Activated CD4-positive, alpha-beta T cell treated with anti-CD3 and anti-CD28 coated beads, Interleukin-2, Interleukin-6, amounts not matched to agents 100 ng/mL and 50 ng/mL, durations not matched to agents 16 hours and 8 hours (primary cell): ENCODE measurements around the gene KCNK17.

Source experiments
- DNase-seq: peaks from one replicate; pipeline ENCODE4 v3.0.0-alpha.2; 2020

Gene KCNK17

DNA sequence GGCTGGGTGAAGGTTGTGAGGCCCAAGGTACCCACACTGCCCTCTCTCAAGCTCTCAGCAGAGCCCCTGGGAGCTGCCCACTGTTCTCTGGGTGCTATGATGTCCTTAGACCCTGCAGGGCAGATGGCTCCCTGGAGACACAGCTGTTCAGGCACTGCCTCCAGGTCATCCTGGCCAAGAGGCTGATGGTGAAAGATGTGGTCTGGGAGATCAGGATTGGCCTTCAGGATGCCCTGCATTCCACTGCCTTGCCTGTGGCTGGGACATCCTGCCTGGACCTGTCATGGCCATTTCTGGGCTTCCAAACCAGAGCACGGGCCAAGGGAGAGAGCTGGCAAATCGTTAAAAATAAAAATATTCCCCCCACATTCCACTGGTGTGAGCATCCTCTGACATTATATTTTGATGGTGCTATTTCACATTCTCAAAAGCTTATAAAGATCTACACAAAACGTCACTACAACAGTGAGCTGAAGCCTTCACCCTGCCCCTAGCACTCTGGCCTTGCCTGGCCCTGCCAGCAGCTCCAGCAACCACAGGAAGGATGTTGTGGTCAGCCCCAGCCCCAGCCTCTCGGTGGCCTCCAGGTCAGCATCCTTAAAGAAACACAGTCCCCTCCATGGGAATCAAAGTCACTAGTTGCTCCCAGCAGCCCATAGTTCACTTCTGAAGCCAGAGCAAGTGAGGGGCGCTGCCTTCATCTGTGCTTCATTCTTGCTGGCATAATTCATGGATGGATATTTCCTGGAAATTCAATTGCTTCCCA, 21.7 kb upstream of the KCNK17 start:
- DNase-seq, result peak; percentile 30

DNA sequence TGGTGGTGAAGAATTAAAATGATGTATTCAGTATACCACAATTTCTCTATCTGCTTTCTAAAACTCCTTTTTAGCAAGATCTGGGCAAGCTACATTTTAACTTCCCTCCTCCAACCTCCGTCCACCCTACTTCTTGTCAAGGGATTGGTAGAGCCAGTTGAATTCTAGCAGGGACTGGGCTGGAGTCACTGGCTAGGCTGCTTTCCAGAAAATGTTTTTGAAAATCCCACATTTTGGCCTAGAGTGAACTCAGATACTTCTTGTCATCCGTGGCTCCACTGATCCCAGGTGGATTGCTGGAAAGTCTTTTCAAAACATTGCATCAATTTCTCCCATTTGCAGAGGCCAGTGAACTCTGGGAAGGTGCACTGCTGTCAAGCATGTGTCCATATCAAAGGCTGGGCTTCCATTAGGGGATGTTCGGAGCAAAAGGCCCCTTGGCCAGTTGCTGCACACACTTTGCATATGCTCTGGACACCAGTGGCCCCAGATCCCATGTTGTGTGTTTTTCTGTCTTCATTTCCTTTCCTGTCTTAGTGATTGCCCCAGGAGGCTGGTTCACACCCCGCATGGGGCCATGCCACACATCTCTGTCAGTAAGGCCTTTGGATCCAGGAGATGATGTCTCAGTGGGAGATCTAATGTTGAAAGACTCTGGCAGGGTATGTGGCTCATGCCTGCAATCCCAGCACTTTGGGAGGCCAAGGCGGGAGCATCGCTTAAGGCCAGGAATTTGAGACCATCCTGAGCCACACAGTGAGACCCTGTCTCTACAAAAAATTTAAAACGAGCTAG, 19.6 kb upstream of the KCNK17 start:
- DNase-seq, result no peak

DNA sequence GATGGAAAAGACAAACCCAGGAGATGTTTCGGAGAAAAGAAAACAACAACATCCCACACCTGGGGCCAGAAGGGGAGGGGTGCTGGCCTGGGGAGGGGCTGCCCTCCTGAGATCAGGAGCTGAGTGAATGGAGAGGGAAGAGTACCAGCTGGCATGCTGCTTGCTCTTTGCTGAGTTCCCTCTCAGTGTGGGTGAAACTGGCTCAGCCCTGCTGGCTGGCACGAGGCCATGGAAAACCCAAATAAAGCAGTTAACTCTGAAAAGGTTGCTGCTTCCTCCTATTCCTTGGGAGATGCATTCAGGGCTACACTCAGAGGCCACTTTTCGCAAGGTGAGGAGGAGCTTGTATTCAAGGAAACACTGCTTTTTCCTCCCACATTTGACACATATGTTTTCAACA, 16.3 kb upstream of the KCNK17 start:
- no peak for DNase-seq

DNA sequence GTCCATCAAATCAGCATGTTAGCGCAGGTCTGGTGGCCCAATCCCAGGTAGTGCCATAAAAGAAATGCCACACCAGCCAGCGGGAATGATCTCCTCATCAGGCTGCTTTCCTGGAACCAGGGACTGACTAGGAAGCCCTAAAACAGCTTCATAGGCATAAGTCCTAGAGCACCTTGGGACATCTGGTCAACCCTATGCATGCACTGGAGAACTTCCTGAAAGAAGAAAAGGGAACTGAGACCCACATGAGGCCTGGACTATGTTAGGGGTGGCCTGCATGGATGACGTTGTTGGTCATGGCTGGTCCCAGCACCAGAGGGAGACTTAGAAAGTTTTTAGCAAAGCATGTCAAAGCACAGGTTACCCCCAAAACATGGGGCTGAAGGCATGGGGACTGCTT, 15.8 kb upstream of the KCNK17 start:
- no peak for DNase-seq

GRCh38 chr6:39328066-39328465, 13.8 kb upstream of the KCNK17 start:
- DNase-seq, result no peak

DNA sequence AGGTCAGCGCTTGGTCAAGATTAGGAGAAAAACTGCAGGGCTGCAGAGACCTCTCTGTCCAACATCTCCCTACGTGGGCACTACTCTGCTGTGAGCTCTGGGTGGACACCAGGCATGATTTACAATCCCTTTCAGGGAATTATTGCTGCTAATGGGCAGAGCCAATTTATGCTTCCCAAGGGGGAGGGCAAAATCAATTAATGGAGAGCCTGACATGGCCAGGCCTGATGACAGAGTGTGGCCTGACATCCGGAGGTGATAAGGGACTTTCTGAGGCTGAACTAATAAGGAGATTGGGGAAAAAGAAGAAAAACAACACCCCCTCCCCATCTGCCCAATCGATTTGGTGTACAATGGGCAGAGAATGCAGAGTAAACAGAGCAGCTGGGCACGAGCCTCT, 13.3 kb upstream of the KCNK17 start:
- DNase-seq, result no peak

DNA sequence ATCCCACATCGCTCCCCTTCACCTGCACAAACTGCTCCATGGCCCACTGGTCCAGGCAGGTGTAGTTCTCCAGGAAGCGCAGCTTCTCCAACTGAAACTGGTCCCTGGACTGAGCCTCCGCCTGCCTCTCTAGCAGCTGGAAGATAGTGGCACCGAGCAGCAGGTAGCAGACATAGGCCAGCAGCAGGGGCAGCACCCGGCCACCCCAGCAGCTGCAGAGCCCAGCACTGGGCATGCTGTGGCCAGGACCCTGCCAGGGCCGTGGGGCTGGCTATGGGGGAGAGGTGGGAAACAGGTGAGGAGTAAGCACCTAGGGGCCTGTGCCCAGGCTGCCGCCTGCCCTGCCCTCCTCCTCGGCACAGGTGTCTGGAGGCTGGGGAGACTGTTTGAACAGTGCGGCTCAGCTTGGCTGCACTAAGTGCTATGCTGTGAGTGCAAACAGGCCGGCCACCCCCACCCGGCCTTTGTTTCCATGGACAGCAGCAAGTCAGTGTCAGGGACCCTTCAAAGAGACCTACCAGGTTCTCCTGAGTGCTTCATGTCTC, 8.2 kb upstream of the KCNK17 start, which contains the start of gene KCNK16:
TSS of gene KCNK16 (minus strand) at position 397 of the 545 bp plus-strand sequence. CDS start at position 235, 162 bp downstream.
- DNase-seq, result no peak

DNA sequence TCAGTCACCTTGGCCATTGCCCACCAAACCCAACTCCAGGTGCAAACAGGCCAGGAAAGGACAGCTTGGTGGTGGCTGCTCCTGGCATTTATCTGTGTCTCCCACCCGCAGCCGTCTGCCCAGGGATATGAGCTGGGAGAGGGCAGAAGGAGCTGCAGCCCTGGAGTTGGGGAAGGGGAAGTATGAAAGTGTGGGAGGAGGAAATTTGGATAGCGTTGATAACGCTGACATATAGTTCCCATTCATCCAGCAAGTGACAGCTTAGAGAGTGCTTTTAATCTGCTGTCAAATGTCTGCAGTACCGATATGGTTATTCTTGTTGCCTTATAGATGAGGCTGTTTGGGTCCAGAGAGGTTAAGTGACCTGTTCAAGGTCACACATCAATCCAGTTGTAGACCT, 7.5 kb upstream of the KCNK17 start:
- DNase-seq, result no peak

DNA sequence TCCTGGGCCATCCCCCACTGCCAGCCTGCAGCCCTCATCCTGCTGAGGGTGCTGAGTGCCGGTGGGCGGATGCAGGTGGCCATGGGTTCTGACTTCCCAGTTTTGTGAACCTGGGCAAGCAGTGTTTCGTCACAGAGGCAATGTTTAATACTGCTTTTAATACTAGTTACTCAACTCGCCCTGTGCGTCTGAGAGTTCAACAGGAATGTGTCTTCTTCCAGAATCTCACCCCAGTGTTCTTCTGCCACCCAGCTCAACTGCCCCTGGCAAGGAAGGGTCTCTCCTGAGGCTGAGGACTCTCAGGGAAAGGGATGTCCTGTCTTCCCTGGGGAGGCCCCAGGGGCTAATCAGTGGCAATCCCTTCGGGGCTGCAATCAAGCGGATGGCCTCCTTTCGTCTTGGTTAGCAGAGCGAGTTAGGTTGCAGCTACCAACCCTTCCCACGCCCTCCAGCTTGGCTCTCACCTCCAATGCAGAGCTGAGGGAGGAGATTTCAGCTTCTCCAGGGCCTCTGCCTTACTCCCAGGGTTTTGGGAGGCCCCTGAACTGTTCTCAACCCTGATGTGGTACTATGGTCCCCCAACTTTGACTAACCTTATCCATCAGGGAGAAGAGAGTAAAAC, 6.3 kb upstream of the KCNK17 start:
- DNase-seq, result no peak

- DNase-seq, result no peak
These were observed 5.6 kb upstream of the KCNK17 start for GRCh38 chr6:39319621-39320362.

DNA sequence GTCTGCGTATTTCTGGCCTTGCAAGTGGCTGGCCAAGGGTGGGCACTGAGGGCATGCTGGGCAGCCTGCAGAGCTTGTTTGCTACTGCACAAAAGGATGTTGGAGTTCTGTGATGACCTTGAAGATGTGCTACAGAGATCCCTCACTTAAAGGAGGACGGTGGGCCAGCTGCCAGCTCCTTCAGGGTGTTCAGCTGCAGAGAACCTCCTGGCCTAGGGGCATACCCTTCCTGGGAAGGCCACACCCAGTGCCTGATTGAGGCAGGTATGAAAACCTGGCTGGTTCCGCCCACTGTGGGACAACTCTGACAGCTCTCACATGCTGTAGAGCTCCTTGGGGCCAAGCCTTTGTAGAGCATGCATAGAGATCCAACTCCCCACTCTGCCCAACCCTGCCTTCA, 3.0 kb upstream of the KCNK17 start:
- DNase-seq, result no peak

DNA sequence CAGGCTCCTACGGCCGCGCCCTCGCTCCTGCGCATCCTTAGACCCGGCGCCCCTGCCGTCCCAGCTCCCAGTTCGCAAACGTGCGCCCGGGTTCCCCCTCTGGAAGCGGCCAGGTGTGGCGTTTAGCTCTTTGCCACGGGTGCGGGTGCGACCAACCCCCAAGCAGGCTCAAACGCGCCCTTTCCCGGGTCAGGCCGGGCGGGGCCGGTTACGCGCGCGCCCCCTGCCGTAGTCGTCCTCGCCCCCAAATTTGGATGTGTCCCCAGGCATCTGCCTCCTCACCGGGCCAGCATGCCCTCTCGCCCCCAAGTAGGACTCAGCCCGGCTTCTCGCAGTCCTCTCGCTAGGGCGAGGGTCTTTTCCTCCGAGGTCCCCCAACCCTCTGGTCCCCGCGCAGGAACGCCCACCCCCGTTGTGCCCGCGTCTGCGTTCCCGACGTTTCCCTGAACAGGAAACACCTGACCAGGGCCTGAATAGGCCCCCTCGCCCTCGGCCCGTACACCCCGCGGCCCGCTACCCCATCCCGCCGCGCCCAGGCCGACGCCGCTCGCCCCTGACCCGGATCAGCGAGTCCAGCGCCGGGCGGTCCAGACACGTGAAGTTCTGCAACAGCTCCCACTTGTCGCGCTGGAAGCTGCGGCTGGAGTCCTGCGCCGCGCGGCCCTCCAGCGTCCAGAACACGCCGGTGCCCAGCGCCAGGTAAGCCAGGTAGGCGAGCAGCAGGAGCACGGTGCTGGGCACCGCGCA, 520 bp downstream of the KCNK17 start:
- DNase-seq, result no peak

GRCh38 chr6:39312912-39313525, 1.2 kb downstream of the KCNK17 start:
- DNase-seq, result no peak

GRCh38 chr6:39310542-39310941, 3.7 kb downstream of the KCNK17 start:
- DNase-seq, result no peak

- peak; percentile 73 for DNase-seq
These were observed 4.2 kb downstream of the KCNK17 start for GRCh38 chr6:39309942-39310531.

DNA sequence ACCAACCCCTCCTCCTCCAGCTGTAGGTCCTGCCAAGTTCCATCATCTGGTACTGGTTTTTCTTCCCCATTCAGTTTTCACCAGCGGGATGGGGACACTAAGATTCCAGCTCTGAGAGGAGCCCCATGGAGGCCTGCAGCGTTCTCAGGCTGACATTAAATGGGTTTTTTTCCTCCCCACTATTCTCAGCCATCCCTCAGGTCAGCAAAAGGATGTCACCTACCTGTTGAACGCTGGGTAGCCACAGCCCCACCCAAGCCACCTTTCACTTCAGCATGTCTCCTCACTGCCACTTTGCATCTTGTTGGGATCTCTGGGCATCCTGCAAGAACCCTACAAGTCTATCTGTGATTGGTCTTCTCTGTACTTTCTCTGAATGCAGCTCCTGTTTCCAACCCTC, 6.8 kb downstream of the KCNK17 start:
- DNase-seq, result no peak

GRCh38 chr6:39304951-39305350, 9.3 kb downstream of the KCNK17 start:
- no peak for DNase-seq

- no peak for DNase-seq
These were observed 10.6 kb downstream of the KCNK17 start for GRCh38 chr6:39303425-39304153.

- peak; percentile 90 for DNase-seq
These were observed 11.4 kb downstream of the KCNK17 start for GRCh38 chr6:39302669-39303424.

DNA sequence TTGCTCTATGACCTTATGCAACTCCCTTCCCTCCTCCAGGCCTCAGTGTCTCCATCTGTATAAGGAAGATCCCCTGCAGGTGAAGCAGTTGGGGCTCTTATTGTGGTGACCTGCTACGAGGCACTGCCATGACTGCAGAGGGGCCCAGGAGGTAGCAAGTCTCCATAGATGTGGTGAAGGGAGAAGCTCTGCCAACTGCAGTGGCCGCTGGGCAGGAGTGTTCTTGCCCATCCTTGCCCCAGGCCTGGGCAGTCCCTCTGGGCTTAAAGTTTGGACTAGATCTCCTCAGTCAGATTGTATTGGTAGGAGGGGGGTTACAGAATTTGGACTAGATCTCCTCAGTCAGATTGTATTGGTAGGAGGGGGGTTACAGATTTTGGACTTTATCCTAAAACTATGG, 12.2 kb downstream of the KCNK17 start:
- no peak for DNase-seq
